Stimulated activated CD4-positive, alpha-beta T cell treated with anti-CD3 and anti-CD28 coated beads, Interleukin-1b, Interleukin-23, amount 100 ng/mL, for 4 hours (primary cell): ENCODE measurements around the gene UBXN2A.

Source experiments
- DNase-seq, 2 donors: peaks; one replicate each; pipeline ENCODE4 v3.0.0-alpha.2; 2020; ENCODE audit warnings: low read depth in 2 of 2

UBXN2A gene

DNA sequence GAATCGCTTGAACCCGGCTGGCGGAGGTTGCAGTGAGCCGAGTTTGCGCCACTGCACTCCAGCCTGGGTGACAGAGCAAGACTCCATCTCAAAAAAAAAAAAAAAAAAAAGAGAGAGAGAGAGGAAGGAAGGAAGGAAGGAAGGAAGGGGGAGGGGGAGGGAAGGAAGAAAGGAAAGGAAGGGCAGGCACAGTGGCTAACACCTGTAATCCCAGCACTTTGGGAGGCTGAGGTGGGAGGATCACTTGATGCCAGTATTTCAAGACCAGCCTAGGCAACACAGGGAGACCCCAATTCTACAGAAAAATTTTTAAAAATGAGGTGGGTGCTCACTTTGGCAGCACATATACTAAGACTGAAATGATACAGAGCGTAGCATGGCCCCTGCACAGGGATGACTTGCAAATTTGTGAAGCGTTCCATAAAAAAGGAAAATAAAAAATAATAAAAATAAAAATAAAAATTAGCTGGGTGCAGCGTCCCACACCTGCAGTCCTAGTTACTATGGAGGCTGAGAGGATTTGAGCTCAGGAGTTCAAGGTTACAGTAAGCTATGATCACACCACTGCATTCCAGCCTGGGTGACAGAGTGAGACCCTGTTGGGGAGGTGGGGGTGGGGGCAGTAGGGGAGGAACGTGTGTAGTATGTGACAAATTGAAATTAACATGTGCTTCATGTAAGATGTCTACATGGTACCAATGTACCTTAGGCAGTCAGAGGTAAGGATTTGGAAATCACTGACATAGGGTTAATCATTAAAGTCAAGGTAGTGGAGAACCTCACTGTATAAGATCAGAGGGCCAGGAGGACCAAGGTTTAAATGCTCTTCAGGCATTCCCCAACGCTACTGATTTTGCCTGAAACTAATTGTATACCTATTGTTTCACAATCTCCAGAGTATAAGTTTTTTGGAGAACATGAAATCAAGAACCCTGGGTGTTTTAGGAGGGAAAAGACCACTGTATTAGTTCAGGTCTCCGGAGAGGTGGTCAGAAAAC is 105.5 kb downstream of the UBXN2A start:
- no peak for DNase-seq

DNA sequence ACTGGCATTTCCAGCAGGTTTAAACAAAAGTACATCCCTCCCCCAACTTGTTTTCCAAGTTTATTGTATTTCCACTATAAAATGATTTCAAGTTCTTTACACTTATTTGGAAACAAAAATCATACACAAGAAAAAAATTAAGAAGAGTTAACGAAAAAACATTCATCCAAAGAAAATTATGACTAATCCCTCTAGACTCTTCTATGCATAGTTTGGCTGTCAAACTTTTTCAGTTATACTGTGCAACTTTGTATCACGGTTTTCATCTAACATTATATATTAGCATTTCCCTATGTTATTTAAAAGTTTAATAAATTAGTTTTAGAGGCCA is 106.3 kb downstream of the UBXN2A start:
- DNase-seq, result no peak

DNA sequence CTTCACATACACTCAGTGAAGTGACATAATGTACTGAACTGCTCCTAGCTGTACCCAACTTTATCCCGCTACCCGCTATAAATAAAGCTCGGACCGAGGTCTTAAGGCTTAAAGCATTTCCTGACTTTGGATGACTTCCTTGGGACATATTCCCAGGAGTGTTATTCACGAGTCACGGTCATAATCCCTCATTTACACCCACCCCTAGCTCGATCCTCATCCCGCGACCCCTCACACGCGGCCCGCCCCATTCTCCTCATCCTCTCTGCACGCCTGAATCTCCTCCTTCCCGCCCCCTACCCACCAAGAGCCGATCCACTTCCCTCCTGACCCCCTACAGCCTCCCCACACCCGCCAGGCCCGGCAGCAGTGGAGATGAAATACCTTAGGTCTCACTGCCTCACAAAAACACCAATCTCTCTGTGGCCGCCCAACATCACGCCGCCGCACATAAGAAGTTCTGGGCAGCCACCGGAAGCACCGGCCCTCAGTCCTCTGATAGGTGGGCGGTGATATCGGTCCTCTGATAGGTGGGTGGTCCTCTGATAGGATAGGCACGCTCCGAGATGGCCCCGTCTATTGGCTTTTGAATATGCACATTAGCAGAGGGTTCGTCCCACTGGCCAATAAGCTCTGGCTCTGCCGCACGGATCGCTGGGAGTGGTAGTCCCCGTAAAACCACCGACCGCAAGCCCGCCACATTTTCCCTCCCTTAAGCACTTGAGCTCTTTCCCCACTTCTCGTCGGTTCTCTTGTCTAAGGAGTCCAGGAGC is 106.9 kb downstream of the UBXN2A start, which contains the start of gene WDCP:
Gene WDCP, minus strand, starts transcription at position 462 of the 773 bp plus-strand sequence. CDS start 7,897 bp downstream, outside the sequence.
- peak; percentile 78 to 87 for DNase-seq

DNA sequence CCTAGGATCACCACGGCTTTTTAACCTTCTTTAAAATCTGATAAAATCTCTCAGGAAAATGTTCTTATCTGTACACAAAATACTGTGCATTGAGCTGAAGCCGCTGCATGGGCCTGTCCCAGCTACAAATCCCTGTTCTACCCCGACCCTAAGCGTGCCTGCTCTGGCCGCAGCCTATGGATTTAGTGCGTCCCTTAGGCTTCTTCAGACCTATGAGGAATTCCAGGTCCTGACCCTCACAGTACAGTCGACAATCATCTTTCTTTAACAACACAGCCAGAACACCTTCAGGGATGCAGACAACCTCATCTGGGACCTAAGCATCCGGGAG is 107.4 kb downstream of the UBXN2A start:
- DNase-seq, result no peak

DNA sequence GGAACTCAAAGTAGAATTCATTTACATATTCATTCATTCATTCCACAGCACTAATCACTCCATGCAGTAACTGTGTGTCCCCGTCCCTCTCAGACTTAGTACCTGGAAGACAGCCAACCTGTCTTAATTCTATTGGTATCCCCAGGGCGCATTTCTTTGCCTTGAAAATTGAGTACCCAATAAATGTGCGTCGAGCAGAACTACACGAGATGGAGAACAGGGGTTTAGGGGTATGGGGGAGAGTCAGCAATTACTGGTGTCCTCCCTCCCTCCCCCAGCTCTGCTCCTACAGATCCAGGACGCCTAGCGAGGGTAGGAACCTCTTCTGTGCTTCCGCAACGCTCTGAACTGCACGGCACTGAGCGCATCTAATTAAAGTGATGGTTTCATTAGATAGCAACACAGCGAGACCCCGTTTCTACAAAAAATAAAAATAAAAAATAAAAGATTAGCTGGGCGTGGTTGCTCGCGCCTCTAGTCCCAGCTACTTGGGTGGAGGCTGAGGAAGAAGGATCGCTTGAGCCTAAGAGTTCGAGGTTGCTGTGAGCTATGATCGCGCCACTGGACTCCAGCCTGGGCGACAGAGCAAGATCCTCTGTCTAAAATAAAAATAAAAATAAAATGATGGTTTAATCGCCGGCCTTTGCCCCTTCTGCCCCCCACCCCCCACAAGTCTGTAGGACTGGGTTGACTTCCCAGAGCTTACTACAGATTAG is 108.7 kb downstream of the UBXN2A start:
- no peak for DNase-seq

DNA sequence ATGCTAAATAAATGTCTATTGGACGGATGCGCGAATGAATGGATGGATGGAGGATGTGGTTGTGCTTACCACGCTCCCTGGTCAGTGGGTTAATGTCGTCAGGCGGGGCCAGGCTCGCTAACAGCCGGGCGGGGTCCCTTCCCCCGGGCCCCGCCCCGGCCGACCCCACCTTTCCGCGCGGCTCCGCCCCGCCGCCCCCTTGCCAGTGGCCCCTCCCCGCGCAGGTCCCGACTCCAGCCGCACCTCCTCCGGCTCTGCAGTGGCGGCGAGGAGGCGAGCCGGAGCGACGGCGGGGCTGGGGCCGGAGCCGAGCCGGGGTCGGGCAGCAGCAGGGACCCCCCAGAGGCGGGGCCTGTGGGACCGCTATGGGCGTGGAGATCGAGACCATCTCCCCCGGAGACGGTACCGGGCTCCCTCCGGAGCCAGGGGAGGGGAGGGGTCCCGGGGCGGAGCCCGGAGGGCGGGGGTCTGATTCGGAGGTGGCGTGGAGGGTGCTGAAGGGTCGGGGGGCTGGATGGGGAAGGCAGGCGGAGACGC is 109.3 kb downstream of the UBXN2A start, which contains the start of gene FKBP1B:
Gene FKBP1B, plus strand, starts transcription at position 257 of the 537 bp plus-strand sequence. Its CDS starts 109 bp downstream, at position 366.
- peak; percentile 18 to 47 for DNase-seq

DNA sequence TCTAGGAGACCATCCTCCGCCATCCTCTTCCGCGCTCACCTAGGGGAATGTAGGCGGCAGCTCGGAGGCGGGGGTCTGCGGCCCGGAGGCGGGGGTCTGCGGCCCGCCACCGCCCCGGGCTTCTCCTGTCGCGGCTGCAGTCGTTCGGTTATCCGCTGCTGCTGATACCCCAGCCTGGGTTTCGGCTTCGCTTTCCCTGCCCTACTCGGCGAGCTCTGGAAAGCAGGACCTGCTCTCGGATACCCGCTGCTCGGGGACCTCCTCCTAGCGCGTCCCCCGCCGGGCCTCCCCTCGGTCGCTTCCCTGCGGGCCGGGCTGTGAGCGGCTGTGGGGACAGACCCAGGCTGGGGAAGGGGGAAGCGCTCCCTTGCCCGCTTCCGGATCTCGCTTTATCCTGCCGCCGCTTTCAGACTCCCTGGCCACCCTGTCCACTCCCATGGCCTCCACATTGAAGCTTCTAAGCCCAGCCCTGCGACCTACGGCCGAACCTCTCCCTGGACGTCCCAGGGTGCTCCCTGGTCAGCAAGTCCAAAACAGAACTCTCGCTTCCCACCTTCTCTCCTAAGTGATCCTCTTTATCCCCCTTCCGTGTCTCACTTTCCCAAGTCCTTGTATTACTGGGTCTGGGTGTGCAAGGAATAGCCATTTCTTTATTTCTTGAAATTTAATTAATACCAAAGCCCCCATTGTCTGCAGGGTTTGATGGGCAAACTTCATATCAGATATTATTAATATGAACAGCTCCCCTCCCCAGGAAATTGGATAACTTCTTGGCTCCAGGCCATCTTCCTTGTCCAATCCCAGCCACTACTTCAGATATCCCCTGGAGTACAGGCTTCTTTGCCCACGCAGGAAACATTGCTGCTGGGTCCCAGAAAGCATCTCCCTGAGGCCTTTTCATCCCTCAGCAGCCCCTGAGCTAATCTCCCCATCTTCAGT is 110.0 kb downstream of the UBXN2A start:
- no peak for DNase-seq

DNA sequence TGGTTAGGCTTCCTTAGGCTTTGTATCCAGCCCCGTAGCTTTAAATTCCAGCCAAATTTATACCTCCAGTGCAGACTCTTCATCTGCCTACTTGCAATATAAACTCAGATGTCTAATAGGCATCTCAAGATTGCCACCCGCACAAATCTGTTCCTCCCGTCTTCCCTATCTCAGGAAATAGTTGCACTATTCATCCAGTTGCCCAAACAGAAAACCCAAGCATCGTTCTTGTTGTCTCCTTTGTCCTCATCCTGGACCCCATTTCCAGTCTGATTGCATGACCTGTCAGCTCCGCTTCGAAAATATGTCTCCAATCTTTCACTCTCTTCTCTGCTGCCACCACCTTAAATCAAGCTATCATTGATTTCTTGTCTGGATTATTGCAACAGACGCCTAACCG is 111.6 kb downstream of the UBXN2A start:
- no peak for DNase-seq

DNA sequence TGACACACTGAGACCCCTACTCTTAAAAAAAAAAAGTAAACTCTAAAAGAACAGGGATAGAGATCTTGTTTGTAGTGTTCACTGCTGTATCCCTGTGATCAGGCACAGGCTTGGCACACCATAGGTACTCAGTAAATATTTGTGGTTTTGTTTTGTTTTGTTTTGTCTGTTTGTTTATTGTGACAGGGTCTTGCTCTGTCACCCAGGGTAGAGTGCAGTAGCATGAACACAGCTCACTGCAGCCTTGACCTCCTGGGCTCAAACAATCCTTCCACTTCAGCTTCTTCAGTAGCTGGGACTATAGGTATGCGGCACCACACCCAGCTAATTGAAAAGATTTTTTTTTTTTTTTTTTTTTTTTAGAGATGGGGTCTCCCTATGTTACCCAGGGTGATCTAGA is 112.7 kb downstream of the UBXN2A start:
- no peak for DNase-seq
